ENCODE measurements around the gene MTUS2.

Gene MTUS2

GRCh38 chr13:29137016-29137415, 316.9 kb downstream of the MTUS2 start:
- Histone ChIP-seq H3K9ac (ENCODE audit: low read depth, low read length, poor library complexity, severe bottlenecking) (no peak overlapping the region), H3K9me2 (replicated peaks; ENCODE audit: low read depth, low read length) (no peaks in the 10 kb centered on the region), H3K4me2 (ENCODE audit: low read depth, low read length, poor library complexity, severe bottlenecking) (no peak overlapping the region), H4K20me1 (ENCODE audit: insufficient read depth, low read length, poor library complexity, severe bottlenecking) (no peaks in the 10 kb centered on the region), H3F3A (ENCODE audit: low read depth) (no peaks in the 10 kb centered on the region), H3K79me2 (ENCODE audit: insufficient read depth, low read length) (no peaks in the 10 kb centered on the region), H3K36me3 (ENCODE audit: insufficient read depth, low read length) (no peaks in the 10 kb centered on the region), H3K4me3 (ENCODE audit: low read length, poor library complexity, severe bottlenecking) (no peak overlapping the region), H3K4me1 (ENCODE audit: insufficient read depth, low read length, poor library complexity, severe bottlenecking) (no peaks in the 10 kb centered on the region), H3K9me3 (ENCODE audit: insufficient read depth, low read depth, low read length) (no peaks in the 10 kb centered on the region), H3K27me3 (ENCODE audit: insufficient read depth, low read length, poor library complexity, severe bottlenecking) (no peaks in the 10 kb centered on the region), H2AFZ (ENCODE audit: low read length) (no peak overlapping the region)
- TF ChIP-seq EZH2phosphoT487 (IDR thresholded peaks at IDR 0.05; ENCODE audit: borderline replicate concordance): no peak
- no peak for TF ChIP-seq CTCF (conservative IDR thresholded peaks at IDR 0.05; ENCODE audit: low read length)

GRCh38 chr13:29137995-29138394, 317.9 kb downstream of the MTUS2 start:
- H3K27me3 ChIP-seq (ENCODE audit: insufficient read depth, low read length, poor library complexity, severe bottlenecking): no peaks in the 10 kb centered on the region
- no peak overlapping the region for H2AFZ ChIP-seq (ENCODE audit: low read length)
- H3K79me2 ChIP-seq (ENCODE audit: insufficient read depth, low read length): no peaks in the 10 kb centered on the region
- H3F3A ChIP-seq (ENCODE audit: low read depth): no peaks in the 10 kb centered on the region
- no peaks in the 10 kb centered on the region for H4K20me1 ChIP-seq (ENCODE audit: insufficient read depth, low read length, poor library complexity, severe bottlenecking)
- TF ChIP-seq CTCF (conservative IDR thresholded peaks at IDR 0.05; ENCODE audit: low read length) (no peak), EZH2phosphoT487 (IDR thresholded peaks at IDR 0.05; ENCODE audit: borderline replicate concordance) (no peak)
- no peaks in the 10 kb centered on the region for H3K36me3 ChIP-seq (ENCODE audit: insufficient read depth, low read length)
- no peak overlapping the region for H3K4me3 ChIP-seq (ENCODE audit: low read length, poor library complexity, severe bottlenecking)
- H3K4me1 ChIP-seq (ENCODE audit: insufficient read depth, low read length, poor library complexity, severe bottlenecking): no peaks in the 10 kb centered on the region
- H3K9me2 ChIP-seq (replicated peaks; ENCODE audit: low read depth, low read length): no peaks in the 10 kb centered on the region
- no peak overlapping the region for H3K9ac ChIP-seq (ENCODE audit: low read depth, low read length, poor library complexity, severe bottlenecking)
- no peaks in the 10 kb centered on the region for H3K9me3 ChIP-seq (ENCODE audit: insufficient read depth, low read depth, low read length)
- H3K4me2 ChIP-seq (ENCODE audit: low read depth, low read length, poor library complexity, severe bottlenecking): no peak overlapping the region

GRCh38 chr13:29140277-29140676, 320.1 kb downstream of the MTUS2 start:
- H3K4me3 ChIP-seq (ENCODE audit: low read length, poor library complexity, severe bottlenecking): no peak overlapping the region
- TF ChIP-seq CTCF (conservative IDR thresholded peaks at IDR 0.05; ENCODE audit: low read length) (no peak), EZH2phosphoT487 (IDR thresholded peaks at IDR 0.05; ENCODE audit: borderline replicate concordance) (no peak)
- H3K9ac ChIP-seq (ENCODE audit: low read depth, low read length, poor library complexity, severe bottlenecking): no peak overlapping the region
- H3K9me2 ChIP-seq (replicated peaks; ENCODE audit: low read depth, low read length): no peaks in the 10 kb centered on the region
- H2AFZ ChIP-seq (ENCODE audit: low read length): no peak overlapping the region
- H3K36me3 ChIP-seq (ENCODE audit: insufficient read depth, low read length): no peaks in the 10 kb centered on the region
- no peaks in the 10 kb centered on the region for H3K4me1 ChIP-seq (ENCODE audit: insufficient read depth, low read length, poor library complexity, severe bottlenecking)
- no peak overlapping the region for H3K4me2 ChIP-seq (ENCODE audit: low read depth, low read length, poor library complexity, severe bottlenecking)
- no peaks in the 10 kb centered on the region for H4K20me1 ChIP-seq (ENCODE audit: insufficient read depth, low read length, poor library complexity, severe bottlenecking)
- no peaks in the 10 kb centered on the region for H3F3A ChIP-seq (ENCODE audit: low read depth)
- H3K79me2 ChIP-seq (ENCODE audit: insufficient read depth, low read length): no peaks in the 10 kb centered on the region
- H3K27me3 ChIP-seq (ENCODE audit: insufficient read depth, low read length, poor library complexity, severe bottlenecking): no peaks in the 10 kb centered on the region
- no peaks in the 10 kb centered on the region for H3K9me3 ChIP-seq (ENCODE audit: insufficient read depth, low read depth, low read length)
